Stimulated activated CD8-positive, alpha-beta memory T cell treated with anti-CD3 and anti-CD28 coated beads, Interleukin-15, amount 100 ng/mL, for 1 hour (primary cell): ENCODE results near the gene PIP5K1A.

ENCODE experiments used
- DNase-seq: peaks from one replicate; pipeline ENCODE4 v3.0.0-alpha.2; 2020; ENCODE audit warnings: low read depth

The PIP5K1A gene

GRCh38 chr1:151289991-151290708 is 91.8 kb downstream of the PIP5K1A start:
- DNase-seq, result no peak

GRCh38 chr1:151290709-151291303 is 92.5 kb downstream of the PIP5K1A start:
- no peak for DNase-seq

GRCh38 chr1:151292207-151293030 is 94.1 kb downstream of the PIP5K1A start:
- DNase-seq, result no peak

- DNase-seq, result no peak
These were observed 94.7 kb downstream of the PIP5K1A start for GRCh38 chr1:151293093-151293492.

- DNase-seq, result no peak
These were observed 96.5 kb downstream of the PIP5K1A start for GRCh38 chr1:151294742-151295462.
